HS-27A (cell line): ENCODE results near the gene CHTF18.

ENCODE experiments used
- DNase-seq: peaks from one replicate; pipeline ENCODE4 v3.0.0-alpha.2; 2012; ENCODE audit warnings: low read depth, missing footprints

Gene CHTF18

GRCh38 chr16:760545-761343 lies 27.7 kb upstream of the CHTF18 start, which contains the start of gene MSLN:
TSS of gene MSLN (plus strand) at chr16:760734. CDS start at chr16:762681, 1,947 bp downstream.
- peak; percentile 22 for DNase-seq

DNA sequence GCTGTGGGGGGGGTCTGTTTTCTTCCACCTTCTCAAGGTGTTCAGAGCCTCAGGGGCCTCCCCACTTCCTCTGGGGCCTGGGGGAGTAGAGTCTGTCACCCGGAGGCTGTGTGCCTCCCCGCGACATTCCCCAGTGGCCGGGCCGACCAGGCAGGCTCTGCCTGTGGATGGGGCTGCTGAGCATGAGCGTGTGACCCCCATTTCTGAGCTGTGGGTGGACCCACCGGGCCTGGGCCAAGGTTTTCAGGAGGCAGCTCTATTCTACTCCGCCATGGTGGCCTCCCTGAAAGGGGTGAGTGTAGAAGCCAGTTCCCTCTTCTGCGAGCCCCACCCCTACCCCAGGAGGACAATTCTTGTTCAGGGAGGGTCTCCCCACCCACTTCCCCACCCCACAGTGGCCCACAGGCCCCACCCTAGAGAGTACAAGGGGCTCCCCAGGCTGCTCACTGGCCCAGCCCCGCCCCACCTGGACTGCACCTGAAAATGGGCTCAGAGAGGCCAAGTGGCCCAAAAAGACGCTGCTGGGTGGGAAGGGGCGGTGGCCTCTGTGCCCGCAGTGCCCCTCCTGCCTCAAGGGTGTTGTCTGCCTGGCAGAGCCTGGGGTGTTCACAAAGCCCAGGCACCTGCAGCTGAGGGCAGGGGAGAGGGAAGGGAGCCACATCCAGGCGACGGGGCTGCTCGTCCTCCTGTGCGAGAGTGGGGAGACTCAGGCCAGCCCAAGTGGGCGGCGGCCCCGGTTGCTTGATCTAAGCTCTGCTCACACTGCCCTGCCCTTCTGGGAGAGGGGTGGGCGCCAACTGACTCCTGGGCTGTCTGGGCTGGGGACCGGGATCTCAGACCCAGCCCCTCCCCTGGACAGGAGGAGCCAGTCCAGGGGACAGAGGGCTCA lies 26.6 kb upstream of the CHTF18 start:
- no peak for DNase-seq

DNA sequence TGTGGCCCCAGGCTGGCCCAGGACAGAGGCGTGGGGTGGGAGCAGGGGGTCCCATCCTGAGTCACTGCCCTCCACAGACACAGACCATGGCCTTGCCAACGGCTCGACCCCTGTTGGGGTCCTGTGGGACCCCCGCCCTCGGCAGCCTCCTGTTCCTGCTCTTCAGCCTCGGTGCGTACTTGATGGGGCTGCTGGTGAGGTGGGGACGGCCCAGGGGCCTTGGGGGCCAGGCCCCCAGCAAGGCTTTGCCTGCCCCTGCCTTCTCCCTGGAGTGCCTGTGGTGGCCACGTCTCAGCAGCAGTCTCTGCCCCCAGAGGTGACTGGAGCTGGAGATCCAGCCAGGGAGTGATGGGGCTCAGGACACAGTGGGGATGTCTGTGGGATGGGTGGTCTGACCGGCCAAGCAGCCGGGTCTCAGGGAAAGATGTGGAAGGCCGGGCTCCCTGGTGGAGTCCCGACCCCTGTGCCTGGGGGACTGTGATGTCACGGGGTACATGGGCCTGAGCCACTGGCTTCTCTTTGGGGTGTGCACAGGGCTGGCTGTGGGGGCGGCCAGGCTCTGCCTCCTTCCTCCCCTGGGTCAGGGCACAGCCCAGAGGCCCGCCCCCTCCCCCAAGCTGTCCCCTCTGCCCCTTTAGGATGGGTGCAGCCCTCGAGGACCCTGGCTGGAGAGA lies 25.7 kb upstream of the CHTF18 start:
- no peak for DNase-seq

- no peak for DNase-seq
Measured at GRCh38 chr16:763369-764183, 24.8 kb upstream of the CHTF18 start.

DNA sequence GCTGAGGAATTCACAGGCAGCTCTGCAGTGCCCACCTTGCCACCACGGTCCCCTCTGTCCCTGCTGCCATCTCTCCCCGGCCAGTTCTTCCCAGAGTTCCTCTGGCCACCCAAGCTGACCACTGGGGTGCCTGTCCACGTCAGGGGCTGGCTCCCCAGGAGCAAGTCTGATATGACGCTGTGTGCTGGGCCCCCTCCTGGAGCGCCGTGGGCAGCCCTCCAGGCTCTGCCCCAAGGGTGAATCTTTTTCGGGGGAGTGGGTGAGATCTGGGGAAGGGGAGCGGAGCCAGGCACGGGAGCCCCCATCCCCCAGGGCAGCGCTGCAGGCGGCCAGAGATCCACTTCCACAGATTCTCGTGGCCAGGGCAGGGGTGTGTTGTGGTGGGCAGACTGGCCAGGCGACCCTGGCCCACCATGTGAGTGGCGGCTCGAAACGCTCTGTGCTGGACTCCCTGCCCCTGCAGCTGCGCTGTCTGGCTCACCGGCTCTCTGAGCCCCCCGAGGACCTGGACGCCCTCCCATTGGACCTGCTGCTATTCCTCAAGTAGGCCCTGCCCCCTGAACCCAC lies 24.2 kb upstream of the CHTF18 start:
- no peak for DNase-seq

DNA sequence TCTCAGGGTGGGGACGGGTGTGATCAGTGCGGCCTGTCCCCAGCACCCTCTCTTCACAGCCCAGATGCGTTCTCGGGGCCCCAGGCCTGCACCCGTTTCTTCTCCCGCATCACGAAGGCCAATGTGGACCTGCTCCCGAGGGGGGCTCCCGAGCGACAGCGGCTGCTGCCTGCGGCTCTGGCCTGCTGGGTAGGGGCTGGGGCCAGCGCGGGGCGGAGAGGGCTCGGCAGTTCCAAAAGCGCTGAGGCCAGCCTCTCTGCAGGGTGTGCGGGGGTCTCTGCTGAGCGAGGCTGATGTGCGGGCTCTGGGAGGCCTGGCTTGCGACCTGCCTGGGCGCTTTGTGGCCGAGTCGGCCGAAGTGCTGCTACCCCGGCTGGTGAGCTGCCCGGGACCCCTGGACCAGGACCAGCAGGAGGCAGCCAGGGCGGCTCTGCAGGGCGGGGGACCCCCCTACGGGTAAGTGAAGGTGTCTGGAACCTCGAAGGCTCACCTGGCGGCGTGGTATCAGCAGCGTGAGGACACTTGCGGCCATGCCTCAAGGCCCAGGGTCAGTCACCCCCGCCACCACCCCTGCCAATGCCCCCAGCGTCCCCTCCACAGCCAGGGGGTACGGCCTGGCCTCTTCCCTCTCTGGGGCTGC lies 23.5 kb upstream of the CHTF18 start:
- no peak for DNase-seq

- DNase-seq: no peak
Measured at GRCh38 chr16:765488-765865, 22.9 kb upstream of the CHTF18 start.

DNA sequence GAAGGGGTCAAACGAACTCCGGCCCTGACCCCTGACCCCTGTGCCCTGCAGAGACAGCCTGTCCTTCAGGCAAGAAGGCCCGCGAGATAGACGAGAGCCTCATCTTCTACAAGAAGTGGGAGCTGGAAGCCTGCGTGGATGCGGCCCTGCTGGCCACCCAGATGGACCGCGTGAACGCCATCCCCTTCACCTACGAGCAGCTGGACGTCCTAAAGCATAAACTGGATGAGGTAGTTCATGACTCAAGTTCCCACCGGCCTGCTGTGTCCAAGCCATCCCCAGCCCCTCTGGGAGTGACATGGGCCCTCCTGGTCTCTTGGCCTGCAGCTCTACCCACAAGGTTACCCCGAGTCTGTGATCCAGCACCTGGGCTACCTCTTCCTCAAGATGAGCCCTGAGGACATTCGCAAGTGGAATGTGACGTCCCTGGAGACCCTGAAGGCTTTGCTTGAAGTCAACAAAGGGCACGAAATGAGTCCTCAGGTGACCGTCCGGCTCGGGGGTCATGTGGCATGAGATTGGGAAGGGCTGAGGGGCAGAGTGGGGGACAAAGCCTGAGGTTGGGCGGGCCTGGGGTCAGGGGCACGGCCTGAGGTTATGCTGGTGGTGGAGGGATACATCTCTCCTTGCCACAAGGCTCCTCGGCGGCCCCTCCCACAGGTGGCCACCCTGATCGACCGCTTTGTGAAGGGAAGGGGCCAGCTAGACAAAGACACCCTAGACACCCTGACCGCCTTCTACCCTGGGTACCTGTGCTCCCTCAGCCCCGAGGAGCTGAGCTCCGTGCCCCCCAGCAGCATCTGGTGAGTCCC lies 22.2 kb upstream of the CHTF18 start:
- DNase-seq: no peak

DNA sequence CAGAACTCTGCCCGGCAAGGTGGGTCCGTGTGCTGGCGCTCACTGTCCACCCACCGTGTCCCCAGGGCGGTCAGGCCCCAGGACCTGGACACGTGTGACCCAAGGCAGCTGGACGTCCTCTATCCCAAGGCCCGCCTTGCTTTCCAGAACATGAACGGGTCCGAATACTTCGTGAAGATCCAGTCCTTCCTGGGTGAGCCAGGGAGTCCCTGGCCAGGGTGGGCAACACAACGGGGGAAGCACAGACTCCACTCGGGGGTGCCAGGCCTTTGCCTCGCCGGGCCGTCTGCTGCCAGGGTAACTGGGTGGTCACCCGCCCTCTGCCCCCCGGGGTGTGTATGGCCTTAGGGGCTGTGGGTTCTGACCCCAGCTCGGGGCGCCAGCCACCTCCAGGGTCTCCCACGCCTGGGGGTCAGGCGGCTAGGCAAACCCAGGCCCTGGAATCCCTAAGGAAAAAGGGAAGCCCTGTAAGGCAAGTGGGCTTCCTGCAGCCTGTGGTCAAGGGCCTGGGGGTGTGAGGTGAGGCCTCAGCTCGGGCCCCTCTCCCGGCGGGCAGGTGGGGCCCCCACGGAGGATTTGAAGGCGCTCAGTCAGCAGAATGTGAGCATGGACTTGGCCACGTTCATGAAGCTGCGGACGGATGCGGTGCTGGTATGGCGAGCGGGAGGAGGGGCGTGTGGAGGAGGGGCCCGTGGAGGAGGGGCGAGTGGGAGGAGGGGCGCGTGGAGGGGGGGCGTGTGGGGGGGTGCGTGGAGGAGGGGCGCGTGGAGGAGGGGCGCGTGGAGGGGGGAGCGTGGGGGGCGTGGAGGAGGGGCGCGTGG lies 21.4 kb upstream of the CHTF18 start:
- DNase-seq: no peak

DNA sequence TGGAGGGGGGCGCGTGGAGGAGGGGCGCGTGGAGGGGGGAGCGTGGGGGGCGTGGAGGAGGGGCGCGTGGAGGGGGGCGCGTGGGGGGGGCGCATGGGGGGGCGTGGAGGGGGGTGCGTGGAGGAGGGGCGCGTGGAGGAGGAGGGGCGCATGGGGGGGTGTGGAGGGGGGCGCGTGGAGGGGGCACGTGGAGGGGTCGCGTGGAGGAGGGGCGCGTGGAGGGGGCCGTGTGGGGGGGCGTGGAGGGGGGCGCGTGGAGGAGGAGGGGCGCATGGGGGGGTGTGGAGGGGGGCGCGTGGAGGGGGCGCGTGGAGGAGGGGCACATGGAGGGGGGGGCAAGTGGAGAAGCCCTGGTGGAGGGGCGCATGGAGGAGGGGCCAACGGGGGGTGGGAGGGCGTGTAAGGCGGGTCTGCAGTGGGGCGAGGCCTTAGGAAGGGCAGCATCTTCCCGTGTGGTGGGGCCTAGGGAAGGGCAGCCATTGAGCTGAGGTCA lies 20.6 kb upstream of the CHTF18 start:
- DNase-seq: no peak

GRCh38 chr16:768428-768827 lies 20.0 kb upstream of the CHTF18 start:
- no peak for DNase-seq

- no peak for DNase-seq
Measured at GRCh38 chr16:769184-769784, 19.1 kb upstream of the CHTF18 start.

DNA sequence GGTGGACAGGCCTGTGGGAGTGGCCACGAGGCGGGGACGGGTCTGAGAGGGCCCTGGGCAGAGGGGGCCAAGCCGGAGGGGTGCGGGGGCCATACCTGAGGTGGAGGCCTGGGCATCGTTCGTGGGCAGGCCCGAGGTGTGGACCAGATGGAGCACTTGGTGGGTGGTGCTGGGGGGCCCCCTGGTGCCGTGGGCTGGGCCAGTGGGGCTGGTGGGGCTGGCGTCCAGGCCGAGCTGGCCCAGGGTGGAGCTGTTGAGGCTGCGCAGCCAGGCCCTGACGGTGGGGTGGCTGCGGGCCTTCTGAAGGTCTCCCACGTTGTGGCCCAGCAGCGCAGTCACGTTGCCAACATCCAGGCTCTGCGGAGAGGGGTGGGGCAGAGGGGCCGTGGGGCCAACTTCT lies 18.5 kb upstream of the CHTF18 start:
- no peak for DNase-seq

DNA sequence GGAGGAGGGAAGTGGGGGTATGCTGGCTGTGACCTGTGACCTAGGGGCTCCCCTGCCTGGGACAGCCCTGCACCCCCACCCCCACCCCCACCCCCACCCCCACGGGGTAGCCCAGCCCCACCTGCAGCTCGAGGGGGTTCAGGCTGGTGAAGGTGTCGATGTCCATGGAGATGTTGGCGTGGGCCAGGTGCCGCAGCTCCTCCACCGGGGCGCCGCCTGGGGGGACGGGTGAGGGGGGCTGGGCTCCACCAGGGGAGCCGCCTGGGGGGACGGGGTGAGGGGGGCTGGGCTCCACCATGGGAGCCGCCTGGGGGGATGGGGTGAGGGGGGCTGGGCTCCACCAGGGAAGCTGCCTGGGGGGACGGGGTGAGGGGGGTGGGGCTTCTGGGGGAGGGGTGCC lies 18.0 kb upstream of the CHTF18 start:
- no peak for DNase-seq

DNA sequence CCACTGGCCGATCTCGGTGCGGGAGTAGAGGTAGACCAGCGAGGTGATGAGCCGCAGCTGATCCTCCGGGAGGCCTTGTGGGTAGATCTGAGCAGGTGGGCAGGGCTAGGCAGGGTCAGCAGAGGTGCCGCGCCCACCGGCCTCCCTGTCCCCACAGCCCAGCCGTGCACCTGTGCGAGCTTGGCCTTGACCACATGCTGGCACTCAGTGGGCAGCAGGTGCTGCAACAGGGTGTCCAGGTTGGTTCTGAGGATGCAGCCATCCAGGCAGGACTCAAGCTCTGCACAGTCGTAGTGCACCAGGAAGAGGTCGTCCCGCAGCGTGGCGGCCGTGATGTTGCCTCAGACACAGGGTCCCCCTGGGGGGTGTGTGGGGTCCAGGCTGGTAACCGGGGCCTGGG lies 15.5 kb upstream of the CHTF18 start:
- no peak for DNase-seq

DNA sequence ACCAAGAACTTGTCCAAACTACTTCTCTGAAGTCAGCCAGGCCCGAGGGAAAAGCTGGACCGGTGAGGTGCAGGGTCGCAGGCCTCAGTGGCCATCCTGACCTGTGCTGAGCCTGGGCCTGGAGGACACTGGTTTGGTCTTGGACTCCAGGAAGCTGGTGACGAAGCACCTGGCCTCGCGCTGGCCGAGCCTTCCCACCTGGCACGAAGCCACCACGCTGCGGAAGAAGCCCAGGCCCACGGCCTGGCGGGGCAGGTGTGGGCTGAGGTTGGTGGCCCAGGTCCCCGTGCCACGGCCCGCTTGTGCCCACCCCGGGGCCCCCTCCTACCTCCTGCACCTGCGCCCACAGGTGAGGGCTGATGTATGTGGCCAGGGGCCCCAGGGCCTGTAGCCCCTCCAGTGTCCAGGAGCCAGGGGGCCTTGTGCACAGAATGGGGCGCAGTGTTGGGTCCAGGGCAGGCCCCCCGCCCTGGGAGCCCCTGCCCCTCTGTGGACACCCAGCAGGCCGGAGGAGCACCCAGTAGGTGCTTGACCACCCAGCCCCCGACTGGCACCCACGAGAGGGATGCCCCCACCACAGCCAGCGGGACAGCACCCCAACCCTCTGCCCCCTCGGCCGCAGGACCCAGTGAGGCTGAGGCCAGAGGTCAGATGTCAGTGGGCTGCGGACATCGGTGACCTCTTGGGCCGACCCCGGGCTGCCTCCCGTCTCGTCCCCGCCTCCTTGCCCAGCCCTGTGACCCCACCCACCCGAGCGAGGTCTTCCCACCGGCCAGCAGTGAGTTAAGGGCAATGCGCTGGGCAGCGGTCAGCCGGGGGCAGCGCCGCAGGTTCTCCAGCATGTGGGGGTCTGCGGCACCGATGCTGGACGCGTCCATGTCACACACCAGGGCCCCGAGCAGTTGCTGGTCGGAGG lies 14.1 kb upstream of the CHTF18 start:
- no peak for DNase-seq

DNA sequence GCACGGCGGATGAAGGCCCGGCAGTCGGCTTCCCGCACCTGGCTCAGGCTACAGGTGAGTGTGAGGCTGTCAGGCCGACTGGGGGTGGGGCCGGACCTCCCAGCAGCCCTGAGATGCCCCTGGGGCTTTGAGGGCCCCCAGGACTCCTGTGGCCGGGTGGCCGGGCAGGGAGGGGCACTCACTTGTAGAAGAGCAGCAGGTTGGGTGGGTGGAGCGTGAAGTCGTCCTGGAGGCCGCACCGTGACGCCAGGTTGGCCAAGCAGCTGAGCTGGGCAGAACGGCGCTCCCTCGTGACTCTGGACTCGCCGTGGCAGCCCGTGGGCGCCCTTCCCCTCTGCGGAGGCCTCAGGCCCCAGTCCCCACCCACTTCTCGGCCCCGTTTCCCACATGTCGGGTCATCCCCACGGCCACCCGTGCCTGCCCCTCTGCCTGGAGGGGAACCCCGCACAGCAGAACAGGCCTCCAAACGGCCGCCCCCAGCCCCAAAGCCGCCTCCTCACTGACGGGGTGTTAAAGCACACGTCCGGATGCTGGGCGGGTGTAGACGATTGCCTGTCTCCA lies 13.1 kb upstream of the CHTF18 start:
- DNase-seq: no peak
